Neural crest cell (in vitro differentiated cells): Measurements from ENCODE around the gene KIAA1210. TPM values are rescaled to one million over a fixed set of nuclear protein-coding genes. Genes with fewer than 3 reads are reported as not detected.
"Not testable (repeated sequence)": the region's sequence is repeated elsewhere in the genome, so short reads cannot be mapped to it uniquely, and the experiment has no call there.

Experiments used
- DNase-seq: peaks from one replicate; pipeline ENCODE4 v3.0.0; 2021; ENCODE audit warnings: low read depth, mixed read lengths, low spot score
- H3K27ac Mint-ChIP-seq: one replicate; pipeline ENCODE4 v1.8.0; 2021; ENCODE audit warnings: mild to moderate bottlenecking, mixed read lengths; ENCODE audit not compliant: unreplicated experiment
- H3K27me3 Mint-ChIP-seq: 2 replicates; pipeline ENCODE4 v1.8.0; 2021; ENCODE audit warnings: low read depth, mild to moderate bottlenecking, mixed read lengths
- H3K36me3 Mint-ChIP-seq: 2 replicates; pipeline ENCODE4 v1.8.0; 2021; ENCODE audit warnings: low read depth, mild to moderate bottlenecking, mixed read lengths
- H3K4me1 Mint-ChIP-seq: 2 replicates; pipeline ENCODE4 v1.8.0; 2021; ENCODE audit warnings: mixed read lengths
- H3K4me3 Mint-ChIP-seq: one replicate; pipeline ENCODE4 v1.8.0; 2021; ENCODE audit warnings: mild to moderate bottlenecking, mixed read lengths
- H3K9me3 Mint-ChIP-seq: 2 replicates; pipeline ENCODE4 v1.8.0; 2021; ENCODE audit warnings: mixed read lengths
- total RNA-seq: library from RNA; stranded (reverse); gene quantifications from 2 replicates; pipeline ENCODE4 v1.2.1, GENCODE V29; 2021
- TF ChIP-seq, protein P1 (sequence below): fragments of 200-600 bp; sonication (generic); conservative IDR thresholded peaks from 2 replicates; pipeline ENCODE4 v1.5.0; 2021; ENCODE audit warnings: antibody characterized with exemption, mild to moderate bottlenecking

Gene KIAA1210
- total RNA-seq, 1 donor from 2014 or later: not detected

DNA sequence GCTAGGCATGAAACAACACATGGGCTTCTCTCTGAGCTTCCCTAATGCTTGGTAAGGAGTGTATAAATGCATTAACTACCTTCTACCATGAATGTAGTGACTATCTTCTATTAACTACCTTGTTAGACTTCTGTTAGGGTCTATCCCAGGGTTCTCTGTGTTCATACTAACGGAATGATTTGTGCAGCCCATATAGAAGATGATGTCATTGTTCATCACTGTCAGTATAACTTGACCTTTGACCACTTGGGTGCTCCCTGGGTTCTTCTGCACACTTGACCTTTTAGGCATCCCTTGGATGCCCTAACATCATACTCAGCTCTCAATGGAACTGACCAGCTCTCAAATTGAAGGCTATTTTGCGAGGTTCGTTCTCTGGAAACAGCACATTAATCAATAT lies 85.6 kb downstream of the KIAA1210 start:
- TF ChIP-seq, protein P1, sequence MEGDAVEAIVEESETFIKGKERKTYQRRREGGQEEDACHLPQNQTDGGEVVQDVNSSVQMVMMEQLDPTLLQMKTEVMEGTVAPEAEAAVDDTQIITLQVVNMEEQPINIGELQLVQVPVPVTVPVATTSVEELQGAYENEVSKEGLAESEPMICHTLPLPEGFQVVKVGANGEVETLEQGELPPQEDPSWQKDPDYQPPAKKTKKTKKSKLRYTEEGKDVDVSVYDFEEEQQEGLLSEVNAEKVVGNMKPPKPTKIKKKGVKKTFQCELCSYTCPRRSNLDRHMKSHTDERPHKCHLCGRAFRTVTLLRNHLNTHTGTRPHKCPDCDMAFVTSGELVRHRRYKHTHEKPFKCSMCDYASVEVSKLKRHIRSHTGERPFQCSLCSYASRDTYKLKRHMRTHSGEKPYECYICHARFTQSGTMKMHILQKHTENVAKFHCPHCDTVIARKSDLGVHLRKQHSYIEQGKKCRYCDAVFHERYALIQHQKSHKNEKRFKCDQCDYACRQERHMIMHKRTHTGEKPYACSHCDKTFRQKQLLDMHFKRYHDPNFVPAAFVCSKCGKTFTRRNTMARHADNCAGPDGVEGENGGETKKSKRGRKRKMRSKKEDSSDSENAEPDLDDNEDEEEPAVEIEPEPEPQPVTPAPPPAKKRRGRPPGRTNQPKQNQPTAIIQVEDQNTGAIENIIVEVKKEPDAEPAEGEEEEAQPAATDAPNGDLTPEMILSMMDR: no peak
- Mint-ChIP-seq H3K4me3 (no peak overlapping the region), H3K27ac (no peak overlapping the region), H3K27me3 (no peaks in the 10 kb centered on the region), H3K9me3 (peaks cover 3% of the 10 kb centered on the region), H3K4me1 (no peaks in the 10 kb centered on the region), H3K36me3 (no peaks in the 10 kb centered on the region)
- no peak for DNase-seq

DNA sequence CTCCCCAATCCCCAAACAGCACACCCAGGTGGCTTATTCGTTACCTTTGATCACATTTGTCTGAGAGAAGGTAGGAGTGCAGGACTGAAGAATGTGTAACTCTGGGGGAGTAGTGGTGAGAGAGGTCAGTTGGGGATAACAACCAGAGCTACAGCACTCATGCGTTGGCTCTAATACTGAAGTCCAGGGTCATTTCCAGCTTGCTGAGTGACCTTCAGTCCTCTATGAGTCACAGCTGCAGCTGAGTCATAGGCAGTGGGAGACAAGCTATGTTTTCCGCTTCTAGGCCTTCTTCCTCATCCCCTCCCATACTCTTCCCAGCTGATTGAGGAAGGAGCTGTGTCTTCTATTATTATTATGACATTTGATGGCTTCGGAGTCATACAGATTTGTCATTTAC lies 86.4 kb downstream of the KIAA1210 start:
- Mint-ChIP-seq H3K27ac (no peak overlapping the region), H3K4me3 (no peak overlapping the region), H3K9me3 (peaks cover 3% of the 10 kb centered on the region), H3K4me1 (no peaks in the 10 kb centered on the region), H3K36me3 (no peaks in the 10 kb centered on the region), H3K27me3 (no peaks in the 10 kb centered on the region)
- no peak for DNase-seq
- TF ChIP-seq, protein P1: no peak

DNA sequence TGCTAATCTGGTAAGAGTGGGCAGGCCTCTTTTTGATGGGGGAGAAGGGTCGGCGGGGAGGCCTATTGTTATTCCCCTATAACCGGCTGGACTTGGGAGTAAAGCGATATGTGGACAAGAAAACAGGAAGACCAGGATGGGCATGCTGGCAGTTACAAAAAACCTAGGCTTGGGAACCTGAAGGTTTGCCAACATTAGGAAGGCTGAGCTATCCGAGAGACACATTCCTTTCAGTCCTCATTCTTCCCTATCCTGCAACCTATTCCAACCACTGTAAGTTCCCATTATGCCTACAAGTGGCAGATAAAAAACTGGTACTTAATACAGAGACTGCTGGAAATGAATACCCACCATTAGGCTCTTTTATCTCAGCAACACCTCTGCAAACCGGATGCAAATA lies 87.2 kb downstream of the KIAA1210 start:
- Mint-ChIP-seq H3K27me3 (no peaks in the 10 kb centered on the region), H3K4me1 (no peaks in the 10 kb centered on the region), H3K27ac (no peak overlapping the region), H3K4me3 (no peak overlapping the region), H3K9me3 (peaks cover 3% of the 10 kb centered on the region), H3K36me3 (no peaks in the 10 kb centered on the region)
- DNase-seq: no peak
- TF ChIP-seq, protein P1: no peak

DNA sequence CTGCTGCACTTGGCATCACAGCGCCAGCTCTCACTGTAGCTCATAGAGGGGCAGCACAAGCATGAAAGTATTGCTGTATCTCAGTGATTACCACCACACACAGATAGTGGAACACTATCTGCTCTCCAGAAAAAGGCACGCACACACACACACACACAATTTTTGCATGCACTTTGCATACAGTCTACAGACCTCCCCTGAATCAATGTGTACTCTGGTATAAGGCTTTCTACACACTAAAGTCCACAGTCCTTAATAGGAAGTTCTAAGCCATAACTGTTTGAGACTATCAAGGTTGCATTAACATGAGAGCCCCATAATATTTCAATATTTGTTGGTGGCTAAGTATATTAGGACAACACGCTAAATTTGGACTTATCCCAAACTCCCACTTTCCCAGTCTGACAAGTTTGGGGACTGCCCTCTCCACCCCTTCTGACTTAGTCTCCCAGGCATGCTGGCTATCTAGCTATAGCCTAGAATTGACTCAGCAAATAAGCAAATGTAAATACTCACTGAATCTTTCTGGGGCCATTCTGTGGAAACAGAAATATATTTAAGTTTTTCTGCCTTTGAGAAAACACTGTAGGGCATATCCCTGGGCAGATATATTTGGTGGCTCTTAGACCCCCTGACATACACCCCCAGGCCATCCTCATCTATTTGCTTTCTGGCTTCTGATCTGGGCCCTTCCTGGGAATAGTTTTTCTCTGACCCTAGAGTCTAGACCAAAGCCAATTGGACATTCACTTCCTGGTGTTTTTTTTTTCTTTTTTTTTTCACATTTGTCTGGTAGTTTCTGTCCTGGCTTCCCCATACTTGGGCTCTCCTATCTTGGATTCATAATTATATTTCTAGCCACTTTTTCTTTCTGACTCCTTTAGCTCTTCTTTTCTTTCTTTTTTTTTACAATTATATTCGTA lies 91.2 kb downstream of the KIAA1210 start:
- Mint-ChIP-seq H3K9me3 (peaks cover 15% of the 10 kb centered on the region), H3K4me1 (no peaks in the 10 kb centered on the region), H3K4me3 (no peak overlapping the region), H3K27me3 (no peaks in the 10 kb centered on the region), H3K27ac (no peak overlapping the region), H3K36me3 (peaks cover 8% of the 10 kb centered on the region)
- TF ChIP-seq, protein P1: no peak
- DNase-seq: no peak

DNA sequence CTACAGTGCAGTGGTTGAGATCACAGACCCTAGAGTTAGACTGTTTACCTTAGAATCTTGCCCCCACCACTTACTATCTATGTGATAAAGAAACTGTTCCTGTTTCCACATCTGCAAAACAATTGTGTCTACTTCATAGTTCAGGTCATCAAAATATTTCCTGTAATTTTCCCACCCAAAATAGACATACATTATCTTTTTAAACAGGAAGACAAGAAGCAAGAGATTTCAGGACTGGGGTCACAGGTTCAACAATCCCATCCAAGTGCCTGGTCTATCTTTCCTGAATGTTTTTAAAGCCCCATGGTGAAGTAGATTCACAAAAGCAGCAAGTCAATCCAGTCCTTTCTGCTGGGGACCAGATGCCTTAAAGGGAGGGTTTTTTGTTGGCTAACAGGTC lies 96.6 kb downstream of the KIAA1210 start:
- DNase-seq: no peak
- no peaks in the 10 kb centered on the region for H3K27me3 Mint-ChIP-seq
- H3K4me3 Mint-ChIP-seq: no peak overlapping the region
- TF ChIP-seq, protein P1: no peak
- no peak overlapping the region for H3K27ac Mint-ChIP-seq
- H3K9me3 Mint-ChIP-seq: peaks cover 17% of the 10 kb centered on the region
- H3K4me1 Mint-ChIP-seq: no peaks in the 10 kb centered on the region
- peaks cover 8% of the 10 kb centered on the region for H3K36me3 Mint-ChIP-seq

DNA sequence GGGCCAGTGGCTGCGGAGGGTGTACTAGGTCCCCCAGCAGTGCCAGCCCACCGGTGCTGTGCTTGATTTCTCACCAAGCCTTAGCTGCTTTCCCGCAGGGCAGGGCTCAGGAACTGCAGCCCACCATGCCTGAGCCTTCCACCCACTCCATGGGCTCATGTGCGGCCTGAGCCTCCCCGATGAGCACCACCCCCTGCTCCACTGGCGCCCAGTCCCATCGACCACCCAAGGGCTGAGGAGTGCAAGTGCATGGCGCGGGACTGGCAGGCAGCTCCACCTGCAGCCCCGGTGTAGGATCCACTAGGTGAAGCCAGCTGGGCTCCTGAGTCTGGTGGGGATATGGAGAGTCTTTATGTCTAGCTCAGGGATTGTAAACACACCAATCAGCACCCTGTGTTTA lies 98.0 kb downstream of the KIAA1210 start:
- not testable (repeated sequence) for H3K4me1 Mint-ChIP-seq, H3K27me3 Mint-ChIP-seq, DNase-seq, H3K4me3 Mint-ChIP-seq, H3K36me3 Mint-ChIP-seq, H3K27ac Mint-ChIP-seq
- peaks cover 18% of the 10 kb centered on the region for H3K9me3 Mint-ChIP-seq
